Femur (tissue), 1 donor: ENCODE data around the gene DCDC2B.

ENCODE experiments used
- DNase-seq: peaks from one replicate; pipeline ENCODE4 v3.0.0-alpha.2; 2017

Gene DCDC2B

DNA sequence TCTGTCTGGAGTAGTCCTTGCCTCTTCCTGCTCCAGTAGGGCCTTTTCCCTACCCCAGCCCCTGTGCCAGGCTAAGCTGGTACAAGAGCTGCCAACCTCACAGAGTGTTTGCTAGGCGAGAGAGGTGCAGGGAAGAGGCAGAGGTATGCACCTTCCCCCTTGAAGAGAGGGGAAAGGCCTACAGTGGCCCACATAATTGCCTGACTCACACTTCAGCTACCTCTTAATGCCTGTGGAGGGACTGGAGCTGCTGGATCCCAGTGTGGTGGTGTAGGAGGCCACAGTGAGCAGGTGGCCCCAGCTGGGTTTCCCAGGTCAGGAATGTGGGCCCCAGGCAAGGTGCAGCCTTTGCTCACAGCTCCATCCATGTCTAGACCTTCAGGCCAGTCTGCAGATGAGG lies 11.8 kb upstream of the DCDC2B start:
- DNase-seq, result no peak

DNA sequence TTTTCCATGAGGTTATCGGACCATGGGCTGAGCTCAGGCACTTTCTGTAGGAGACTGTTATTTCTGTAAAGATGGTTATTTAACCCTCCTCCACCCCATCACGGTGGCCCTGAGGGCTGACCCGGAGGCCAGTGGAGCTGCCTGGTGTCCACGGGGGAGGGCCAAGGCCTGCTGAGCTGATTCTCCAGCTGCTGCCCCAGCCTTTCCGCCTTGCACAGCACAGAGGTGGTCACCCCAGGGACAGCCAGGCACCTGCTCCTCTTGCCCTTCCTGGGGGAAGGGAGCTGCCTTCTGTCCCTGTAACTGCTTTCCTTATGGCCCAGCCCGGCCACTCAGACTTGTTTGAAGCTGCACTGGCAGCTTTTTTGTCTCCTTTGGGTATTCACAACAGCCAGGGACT lies 11.1 kb upstream of the DCDC2B start:
- DNase-seq, result no peak

DNA sequence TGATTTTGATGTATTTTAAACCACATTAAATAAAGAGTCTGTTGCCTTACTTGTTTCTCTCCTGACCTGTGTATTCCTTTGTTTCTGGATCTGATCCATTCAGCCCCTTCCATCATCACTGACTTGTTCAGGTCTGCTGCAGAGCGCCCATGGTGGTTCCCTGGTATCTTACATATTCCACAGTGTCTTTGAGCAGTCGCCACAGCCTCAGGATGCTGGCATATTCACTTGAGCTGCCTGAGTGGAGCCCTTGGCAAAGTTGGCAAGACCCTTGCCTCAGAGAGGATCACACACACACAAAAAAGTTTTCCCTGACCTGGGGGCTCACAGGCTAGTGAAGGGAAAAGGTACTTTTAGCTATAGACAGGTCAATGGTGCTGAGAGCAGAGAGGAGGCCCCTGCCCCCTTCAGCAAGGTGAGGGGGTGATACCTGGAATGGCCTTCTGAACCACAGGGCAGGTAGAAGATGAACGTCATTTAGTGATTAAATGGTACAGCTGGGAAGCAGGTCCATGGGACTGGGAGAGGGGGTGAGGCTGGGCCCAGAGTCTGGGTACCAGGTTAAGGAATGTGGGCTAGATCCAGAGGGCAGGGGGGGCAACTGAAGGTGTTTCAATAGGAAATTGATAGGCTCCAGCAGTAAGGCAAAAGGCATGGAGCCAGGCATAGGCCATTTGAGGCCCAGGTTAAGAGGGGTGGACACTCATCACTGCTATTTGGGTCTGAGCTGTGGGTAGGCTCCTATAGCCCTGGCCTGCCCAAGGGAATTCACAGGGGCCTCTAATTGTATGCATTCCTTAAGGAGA lies 10.4 kb upstream of the DCDC2B start:
- DNase-seq, result peak; percentile 17

DNA sequence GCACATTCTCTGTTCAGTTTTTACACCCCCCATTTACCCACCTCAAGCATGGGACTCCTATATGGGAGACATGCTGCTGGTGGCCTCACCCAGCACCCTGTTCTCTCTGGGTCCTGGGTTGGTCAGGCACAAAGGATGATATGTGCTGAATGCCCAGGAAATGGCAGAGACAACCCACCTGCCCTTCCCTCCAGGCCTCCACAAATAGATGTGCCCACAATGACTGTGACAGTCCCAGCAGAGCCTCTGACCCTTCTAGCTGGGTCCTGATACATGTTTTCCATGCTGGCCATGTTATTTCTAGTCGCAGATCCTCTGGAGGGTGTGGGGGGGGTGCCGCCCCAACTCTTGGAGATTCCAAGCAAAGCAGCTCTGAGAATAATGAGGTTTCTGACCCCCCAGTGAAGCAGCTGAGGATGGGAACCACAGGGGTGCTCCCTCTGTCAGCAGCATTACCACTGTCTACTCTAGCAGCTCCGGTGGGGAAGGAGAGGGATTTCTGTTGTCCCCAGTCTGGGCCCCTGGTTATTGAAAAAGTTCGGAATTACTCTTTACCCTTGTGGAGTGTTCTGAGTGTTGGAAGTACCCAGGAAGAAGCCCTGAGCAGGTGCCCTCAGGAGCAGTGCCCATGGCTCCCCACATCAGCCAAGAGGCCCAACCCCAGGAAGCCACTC lies 9.7 kb upstream of the DCDC2B start:
- DNase-seq, result peak; percentile 15

DNA sequence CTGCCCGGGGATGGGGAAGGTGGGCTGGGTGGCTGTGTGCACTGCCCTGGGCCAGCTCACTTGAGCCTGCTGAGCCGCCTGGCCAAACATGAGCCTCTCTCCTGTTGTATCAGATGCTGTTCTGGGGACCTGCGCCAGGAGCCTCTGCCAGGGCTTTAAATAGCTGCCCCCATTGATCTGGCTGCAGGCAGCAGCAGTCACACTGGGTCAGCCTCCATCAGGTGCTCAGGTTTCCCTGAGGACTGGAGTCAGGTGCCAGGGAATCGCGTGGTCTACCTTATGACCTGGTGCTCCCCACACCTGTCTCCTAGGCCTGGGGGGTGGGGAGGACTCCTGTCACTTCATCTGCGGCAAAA lies 9.2 kb upstream of the DCDC2B start:
- peak; percentile 78 for DNase-seq

DNA sequence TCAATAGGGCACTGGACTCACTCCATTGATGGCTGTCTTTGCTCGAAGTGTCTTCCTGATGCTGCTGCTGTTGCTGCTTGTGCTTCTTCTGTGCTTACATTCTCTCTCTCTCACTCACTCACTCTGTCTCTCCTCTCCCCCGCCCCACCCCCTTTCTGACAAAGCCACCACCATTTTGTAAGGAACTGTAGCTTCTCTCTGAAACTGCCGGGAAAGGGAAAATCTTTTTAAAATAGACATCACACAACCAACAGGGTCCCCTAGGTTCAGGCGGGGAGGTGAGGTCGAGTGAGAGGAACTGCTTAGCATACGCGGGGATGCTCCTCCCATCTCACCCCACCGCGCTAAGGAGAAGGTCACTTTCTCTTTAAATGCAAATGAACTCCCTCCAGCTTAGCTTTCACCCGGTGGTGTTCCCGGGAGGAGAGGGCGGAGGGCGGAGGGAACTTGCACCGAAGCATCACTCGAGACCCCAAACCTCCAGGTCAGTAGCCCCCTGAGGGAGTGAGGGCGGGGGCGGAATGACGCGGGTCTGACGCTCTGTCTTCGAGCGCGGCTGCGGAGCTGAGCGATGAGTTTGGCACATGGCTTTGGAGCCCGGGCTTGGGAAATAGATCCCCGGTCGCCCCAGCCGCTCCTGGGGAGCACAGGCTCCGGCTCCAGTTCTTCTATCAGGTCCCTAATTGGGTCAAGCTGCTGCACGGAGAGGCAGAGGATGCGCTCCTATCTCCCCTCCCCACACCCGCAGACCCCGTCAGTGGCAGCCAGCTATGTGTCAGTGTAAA lies 8.5 kb upstream of the DCDC2B start, which contains the start of gene CCDC28B:
TSS of gene CCDC28B (plus strand) at position 370 of the 785 bp plus-strand sequence. CDS start 1,341 bp downstream, outside the sequence.
- DNase-seq, result peak; percentile 90

DNA sequence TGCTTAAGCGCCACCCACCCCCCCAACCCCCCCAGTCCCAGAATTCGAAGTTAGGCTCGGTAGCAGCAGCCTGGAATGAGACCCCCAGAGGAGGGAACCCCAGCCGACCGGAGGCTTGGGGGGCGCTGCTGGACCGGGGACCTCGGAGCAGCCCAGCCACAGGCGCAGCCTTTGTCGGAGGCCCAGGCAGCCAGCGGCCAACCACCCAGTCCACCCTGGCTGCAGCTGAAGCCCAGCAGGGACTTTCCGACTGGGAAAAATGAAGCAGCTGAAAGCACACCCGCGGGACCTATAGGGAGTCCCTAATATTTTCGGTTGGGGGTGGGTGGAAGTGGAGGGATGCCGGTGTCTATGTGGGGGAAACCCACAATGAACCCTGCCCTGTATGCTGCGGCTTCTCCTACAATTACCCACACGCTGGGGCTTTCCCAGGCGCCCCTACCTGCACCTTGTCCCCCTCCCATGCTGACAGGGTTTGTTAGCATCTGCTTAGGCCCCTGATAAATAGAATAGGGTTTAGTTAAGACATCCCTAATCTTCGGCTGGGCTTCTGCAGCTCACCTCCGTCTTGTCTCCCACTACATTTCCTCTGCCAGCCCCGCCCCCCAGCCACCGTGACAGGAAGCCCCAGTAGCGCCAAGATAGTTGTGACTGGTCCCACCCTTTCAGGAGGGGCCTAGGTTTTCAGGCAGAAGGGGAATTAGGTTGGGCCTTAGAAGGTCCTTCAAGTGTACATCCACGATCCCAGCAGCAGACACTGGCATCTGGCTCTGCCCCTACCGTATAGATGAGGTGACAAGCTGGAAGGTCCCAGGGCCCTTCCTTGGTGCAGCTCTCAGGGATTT lies 7.7 kb upstream of the DCDC2B start:
- DNase-seq, result peak; percentile 89

DNA sequence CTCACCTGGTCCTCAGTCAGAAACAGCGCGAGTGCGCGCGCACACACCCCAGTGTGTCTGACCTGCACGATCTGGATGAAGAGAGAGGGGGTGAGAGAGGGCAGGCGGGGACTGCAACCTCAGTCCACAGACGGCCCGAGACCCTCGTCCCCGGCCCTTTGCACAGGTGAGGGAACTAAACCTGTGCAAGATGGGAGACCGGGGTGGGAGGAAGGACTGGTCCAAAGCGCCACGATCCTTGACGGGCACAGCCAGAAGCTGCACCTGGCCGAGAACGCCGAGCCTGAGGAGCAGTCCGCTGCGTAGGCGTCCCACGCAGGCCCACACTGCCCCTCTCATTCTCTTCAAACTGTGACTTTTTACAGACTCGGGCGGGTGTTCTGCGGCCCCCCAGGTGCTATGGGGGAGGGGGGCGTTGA lies 3.9 kb upstream of the DCDC2B start:
- DNase-seq, result no peak

DNA sequence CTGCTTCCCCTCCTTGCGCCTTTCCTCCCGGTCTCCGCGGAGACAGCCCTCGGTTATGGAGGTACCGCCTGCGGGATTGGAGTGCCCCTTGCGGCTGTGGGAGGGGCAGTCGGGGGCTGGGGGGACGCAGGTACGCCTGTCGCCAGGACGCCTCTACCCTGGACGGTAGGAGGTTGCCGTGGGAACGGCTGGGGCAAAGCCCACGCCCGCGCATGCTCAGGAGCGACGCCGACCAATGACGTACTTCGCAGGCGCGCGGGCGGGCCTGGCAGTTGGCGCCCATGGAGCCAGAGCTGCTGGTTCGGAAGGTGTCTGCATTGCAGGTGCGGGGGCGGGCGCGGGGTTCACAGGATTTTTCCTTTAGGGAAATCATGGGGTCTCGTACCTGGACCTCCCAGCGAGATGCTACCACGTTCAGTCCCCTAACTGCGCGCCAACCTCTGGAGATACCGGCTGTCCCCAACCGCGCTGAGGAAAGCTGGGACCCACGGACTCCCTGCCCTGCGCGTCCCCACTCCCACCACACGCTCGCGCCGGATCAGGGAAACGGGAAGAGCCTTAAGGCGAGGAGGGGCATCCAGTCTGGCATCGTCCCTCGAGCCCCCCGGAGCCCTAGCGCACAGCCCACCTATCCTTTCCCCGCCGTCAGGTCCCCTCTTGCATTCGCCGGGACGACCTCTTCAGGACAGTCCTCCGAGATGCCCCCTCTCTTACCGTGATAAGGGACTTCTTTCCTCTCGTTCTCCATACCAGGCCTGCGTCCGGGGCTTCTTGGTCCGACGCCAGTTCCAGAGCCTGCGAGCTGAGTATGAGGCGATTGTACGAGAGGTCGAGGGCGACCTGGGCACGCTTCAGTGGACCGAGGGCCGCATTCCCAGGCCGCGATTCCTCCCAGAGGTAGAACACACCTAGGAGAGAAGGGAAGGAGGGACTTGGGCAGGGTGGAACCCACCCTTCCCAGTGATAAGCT lies 3.2 kb upstream of the DCDC2B start, which contains the start of gene IQCC:
TSS of gene IQCC (plus strand) at position 271 of the 970 bp plus-strand sequence. CDS start at position 282, 11 bp downstream.
- peak; percentile 92 for DNase-seq

DNA sequence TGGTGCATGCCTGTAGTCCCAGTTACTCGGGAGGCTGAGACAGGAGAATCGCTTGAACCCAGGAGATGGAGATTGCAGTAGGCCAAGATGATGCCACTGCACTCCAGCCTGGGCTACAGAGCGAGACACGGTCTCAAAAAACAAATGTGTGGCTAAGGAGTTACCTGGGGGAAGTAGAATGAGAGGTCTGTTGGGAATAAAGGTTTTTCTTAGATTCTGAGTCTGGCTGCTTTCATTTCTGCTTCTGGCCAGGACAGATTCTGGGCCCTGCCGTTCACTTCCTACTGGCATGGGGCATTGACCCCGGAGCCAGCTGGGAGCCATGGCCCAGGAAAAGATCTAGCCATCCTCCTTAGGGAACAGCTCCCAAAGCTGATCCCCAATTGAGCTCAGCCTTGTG lies 420 bp upstream of the DCDC2B start:
- DNase-seq, result peak; percentile 14

DNA sequence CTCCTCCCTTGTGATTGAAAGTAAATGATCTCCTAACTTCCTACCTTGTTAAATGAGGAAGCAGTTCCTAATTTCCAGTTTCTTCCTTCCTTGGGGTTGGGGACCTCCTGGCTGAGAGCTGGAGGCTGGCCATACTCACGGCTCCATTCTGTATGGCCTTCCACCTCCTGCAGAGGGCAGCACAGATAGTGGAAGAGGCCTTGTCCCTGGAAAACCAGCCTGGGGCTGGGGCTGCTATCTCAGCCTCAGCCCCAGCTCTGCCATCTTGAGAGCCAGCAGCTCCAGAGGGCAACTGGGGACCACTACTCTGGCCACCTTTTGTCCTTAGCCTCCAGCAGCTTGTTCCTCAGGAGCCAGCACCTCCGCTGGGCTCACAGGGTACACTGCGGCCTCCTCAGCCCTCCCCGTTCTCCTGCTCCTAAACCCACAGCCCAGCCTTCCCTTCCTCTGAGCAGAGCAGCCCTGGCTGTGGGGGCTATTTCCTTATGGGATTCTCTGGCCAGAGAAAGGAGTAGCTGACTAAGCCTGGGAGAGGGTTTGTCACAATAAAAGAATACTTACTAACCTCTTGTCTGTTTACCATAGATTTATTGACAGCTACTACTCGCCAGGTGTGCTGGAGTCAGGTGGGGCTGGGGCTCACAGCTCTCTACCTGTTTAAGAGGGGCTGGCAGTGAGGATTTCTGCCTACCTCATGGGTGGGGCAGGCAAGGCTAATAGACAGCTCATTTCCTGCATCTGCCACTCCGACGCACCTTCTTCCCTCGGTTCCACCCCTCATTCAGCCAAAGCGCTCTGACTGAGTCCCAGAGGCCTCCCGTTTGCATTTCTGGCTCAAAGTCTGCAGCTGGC lies 7.0 kb downstream of the DCDC2B start:
- DNase-seq, result peak; percentile 57

DNA sequence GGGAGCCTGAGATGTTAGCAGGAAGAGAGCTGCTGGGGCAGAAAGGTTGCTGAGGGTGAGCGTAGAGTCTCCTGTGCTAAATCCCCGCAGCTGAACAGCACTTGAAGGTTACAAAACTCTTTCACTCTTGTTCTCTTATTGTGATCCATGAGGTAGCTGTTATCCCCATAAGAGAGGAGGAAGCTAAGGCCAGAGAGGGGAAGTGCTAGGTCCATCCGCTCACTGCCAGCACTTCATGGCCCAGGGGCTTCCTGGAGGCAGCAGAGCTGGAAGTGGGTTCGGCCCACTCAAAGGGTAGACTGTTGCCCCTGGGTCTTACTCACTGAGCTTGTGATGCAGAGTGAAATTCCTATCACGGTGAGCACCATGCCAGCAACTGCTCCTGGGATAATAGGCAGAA lies 7.7 kb downstream of the DCDC2B start:
- DNase-seq, result no peak

DNA sequence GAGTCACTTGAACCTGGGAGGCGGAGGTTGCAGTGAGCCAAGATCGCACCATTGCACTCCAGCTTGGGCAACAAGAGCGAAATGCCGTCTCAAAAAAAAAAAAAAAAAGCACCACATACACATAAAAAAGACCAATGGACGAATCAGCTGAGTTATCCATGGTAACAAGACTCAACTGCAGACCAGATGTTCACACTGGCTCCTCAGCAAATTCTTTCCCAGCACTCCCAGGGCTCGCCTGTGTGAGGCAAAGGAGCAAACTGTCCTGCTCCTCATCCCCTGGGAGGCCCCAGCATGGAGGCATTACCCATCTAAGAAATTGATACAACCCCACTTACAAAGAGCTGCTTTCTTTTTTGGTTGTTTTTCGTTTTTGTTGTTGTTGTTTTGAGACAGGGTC lies 10.1 kb downstream of the DCDC2B start:
- DNase-seq, result no peak

DNA sequence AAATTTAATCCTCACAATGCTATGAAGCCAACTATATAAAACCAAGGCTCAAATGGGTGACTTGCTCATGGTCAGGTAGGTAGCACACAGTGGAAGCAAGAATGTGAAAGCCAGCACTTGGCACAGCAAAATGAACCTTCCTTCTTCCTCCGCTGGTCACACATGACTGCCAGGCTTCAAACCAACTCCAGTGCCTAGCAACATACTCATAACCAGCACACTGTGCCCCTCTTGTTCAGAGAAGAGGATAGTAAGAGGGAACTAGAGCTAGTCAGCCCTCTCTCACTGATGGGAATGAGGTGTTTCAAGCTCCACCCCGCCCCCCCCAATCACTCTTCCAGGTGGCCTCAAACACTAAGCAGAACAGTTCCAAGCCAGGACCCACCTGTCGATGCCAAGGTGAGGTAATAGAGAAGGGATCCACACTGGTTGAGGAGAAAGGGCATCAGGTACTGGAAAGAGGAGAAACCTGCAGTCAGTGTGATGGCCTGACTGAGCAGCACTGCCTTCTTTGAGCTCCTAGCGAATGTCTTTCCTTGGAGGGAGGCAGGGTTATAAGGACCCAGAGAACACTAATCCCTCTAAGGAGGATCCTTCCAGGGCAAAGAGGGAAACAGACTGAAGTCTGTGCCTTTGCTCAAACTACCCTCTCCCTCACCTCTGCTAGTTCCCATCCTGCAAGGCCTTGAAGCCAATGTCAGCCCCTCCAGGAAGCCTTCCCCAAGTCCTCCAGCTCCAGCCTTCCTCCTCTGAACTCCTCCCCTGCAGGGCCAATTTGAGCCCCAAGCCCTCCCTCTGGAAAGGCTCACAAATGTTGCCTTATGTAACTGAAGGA lies 12.1 kb downstream of the DCDC2B start:
- DNase-seq, result no peak

DNA sequence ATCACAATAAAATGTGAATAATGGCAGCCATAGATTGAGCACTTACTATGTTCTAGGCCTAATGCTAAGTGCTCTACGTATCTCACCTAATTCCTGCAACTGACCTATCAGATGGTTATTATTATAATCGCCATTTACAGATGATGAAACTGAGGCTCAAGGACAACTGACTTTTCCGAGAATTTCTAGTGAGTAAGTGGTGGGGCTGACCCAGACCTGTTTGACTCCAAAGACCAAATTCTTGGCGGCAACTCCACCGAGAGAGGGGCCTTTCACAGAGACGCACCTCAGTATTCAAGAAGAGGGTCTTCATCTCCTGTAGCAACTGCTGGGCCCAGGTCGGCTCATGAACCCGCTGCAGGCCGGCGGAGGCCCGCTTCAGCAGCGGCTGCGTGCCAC lies 12.7 kb downstream of the DCDC2B start:
- DNase-seq, result no peak

DNA sequence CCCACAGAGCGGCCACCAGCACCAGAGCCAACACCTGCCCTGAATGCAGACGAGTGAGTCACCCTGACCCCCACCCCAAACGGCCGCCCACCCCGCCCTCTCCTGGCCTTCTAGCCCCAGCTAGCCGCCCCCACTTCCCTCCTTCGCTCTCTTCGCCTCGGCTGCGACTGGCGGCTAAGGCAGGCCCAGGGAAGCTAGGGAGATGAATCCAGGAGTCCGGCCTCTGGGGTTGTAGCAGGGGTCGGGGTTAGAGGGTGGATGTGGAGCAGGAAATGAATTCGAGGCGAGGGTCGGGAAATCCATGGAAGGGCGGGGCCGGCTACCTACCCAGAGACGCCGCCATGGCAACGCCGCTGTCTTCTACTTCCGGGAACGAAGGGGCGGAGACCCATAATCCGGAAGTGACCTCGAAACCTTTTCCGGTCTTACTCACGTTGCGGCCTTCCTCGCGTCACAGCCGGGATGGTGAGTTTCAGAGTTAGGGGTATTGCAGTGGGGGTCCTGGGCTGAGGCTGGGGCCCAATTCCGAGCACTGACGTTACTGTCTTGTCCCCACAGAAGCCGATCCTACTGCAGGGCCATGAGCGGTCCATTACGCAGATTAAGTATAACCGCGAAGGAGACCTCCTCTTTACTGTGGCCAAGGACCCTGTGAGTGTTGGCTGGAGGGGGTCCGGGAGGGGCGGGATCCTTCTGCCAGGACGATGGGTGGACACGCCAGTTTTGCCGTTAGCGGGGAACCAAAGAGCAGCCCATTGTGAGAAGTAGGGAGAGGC lies 13.3 kb downstream of the DCDC2B start, which contains the start of the genes EIF3I and TMEM234:
TSS of gene EIF3I (plus strand) at position 428 of the 776 bp plus-strand sequence. CDS start at position 463, 35 bp downstream.
TSS of gene TMEM234 (minus strand) at position 374 of the 776 bp plus-strand sequence. CDS start at position 343, 31 bp downstream.
- DNase-seq, result peak; percentile 96

DNA sequence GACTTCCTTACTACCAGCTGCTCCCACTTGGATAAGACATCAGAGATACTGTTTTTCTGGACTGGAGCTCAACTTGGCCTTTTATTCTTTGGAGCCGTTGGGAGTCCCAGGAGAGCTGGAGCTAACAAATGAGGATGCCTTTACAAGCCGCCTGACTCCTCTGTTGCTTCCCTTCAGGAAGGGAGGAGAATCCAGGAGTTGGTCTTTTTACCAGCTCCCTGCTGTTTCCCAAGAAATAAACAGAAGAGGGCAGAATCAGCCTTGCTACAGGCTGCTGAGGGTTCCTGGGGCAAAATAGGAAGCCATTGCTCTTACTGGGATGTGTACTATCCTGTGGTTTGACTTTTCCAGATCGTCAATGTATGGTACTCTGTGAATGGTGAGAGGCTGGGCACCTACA lies 14.8 kb downstream of the DCDC2B start:
- no peak for DNase-seq

DNA sequence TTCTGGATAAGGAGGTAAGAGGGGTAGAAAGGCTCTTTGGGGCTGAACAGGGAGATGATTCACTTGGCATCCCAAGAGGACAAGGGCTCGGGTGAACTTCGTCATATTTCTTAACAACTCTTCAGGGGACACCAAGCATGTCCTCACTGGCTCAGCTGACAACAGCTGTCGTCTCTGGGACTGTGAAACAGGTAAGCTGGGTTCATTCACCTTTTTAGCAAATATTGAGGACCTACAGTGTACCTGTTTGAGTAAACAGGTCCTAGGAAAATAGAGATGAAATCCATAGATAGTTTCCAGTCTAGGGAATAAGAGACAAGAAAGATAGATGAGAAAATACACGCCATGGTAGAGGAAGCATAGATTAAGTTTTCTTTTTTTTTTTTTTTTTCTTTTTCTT lies 15.4 kb downstream of the DCDC2B start:
- DNase-seq, result no peak
